ENCODE measurements around the gene EIF5A. TPM values are rescaled to one million over a fixed set of nuclear protein-coding genes. Genes with fewer than 3 reads are reported as not detected.
A peak's percentile ranks its signal among the peaks of the same experiment; 100 is the strongest.

The EIF5A gene
- total and polyA plus RNA-seq, 9 of the 15 experiments (the other 6 are each of a cell fraction or from before 2014, with no cell fraction given), result 22.9 to 1,163 (median 772) TPM

GRCh38 chr17:7280519-7281073, 26.8 kb upstream of the EIF5A start (continued):
- TF ChIP-seq, protein P1, sequence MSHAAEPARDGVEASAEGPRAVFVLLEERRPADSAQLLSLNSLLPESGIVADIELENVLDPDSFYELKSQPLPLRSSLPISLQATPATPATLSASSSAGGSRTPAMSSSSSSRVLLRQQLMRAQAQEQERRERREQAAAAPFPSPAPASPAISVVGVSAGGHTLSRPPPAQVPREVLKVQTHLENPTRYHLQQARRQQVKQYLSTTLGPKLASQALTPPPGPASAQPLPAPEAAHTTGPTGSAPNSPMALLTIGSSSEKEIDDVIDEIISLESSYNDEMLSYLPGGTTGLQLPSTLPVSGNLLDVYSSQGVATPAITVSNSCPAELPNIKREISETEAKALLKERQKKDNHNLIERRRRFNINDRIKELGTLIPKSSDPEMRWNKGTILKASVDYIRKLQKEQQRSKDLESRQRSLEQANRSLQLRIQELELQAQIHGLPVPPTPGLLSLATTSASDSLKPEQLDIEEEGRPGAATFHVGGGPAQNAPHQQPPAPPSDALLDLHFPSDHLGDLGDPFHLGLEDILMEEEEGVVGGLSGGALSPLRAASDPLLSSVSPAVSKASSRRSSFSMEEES (CRISPR knock-in tag; IDR thresholded peaks at IDR 0.05), result no peak
- TF ChIP-seq SMAD2 (IDR thresholded peaks at IDR 0.05; ENCODE audit: low read depth, low read length) (no peak), MTA3 (IDR thresholded peaks at IDR 0.05; ENCODE audit: borderline replicate concordance) (0 out of 2 replicates have a peak, but pooled peaks have one; percentile 46), MYBL2 (IDR thresholded peaks at IDR 0.05; ENCODE audit: low read depth) (no peak), MYBL2 (CRISPR knock-in tag; IDR thresholded peaks at IDR 0.05; ENCODE audit: borderline replicate concordance) (no peak), MEIS2 (IDR thresholded peaks at IDR 0.05; ENCODE audit: partially characterized antibody) (no peak), ZBTB1 (CRISPR knock-in tag; IDR thresholded peaks at IDR 0.05; ENCODE audit: borderline replicate concordance, low read depth) (no peak), NBN (IDR thresholded peaks at IDR 0.05; ENCODE audit: low read depth) (no peak), HNRNPUL1 (IDR thresholded peaks at IDR 0.05; ENCODE audit: low read length) (no peak), SMC3 (conservative IDR thresholded peaks at IDR 0.05; ENCODE audit: insufficient read depth, low read depth, low read length) (peak; percentile 88), EP400 (IDR thresholded peaks at IDR 0.05) (peak; percentile 72), CEBPZ (IDR thresholded peaks at IDR 0.05; ENCODE audit: borderline replicate concordance, low read depth, low read length) (no peak), LARP7 (IDR thresholded peaks at IDR 0.05) (0 out of 2 replicates have a peak, but pooled peaks have one; percentile 35), POLR3G (IDR thresholded peaks at IDR 0.05; ENCODE audit: extremely low read depth, insufficient read length, insufficient replicate concordance) (no peak), ZNF232 (CRISPR knock-in tag; IDR thresholded peaks at IDR 0.05) (peak; percentile 46), ATF7 (IDR thresholded peaks at IDR 0.05) (peak; percentile 42), ZFPM2 (CRISPR knock-in tag; IDR thresholded peaks at IDR 0.05) (no peak), POLR2A (conservative IDR thresholded peaks at IDR 0.05) (peak; percentile 44; the same call in 1 of the 2 replicates), RAD21 (CRISPR knock-in tag; conservative IDR thresholded peaks at IDR 0.05 in 1 of 2, IDR thresholded peaks at IDR 0.05 in 1 of 2) (peak; percentile 87 to 94), CBFA2T2 (conservative IDR thresholded peaks at IDR 0.05) (no peak), ARHGAP35 (IDR thresholded peaks at IDR 0.05; ENCODE audit: partially characterized antibody) (no peak), MXI1 (IDR thresholded peaks at IDR 0.05; ENCODE audit: low read depth, low read length) (no peak), SAFB2 (IDR thresholded peaks at IDR 0.05; ENCODE audit: borderline replicate concordance, low read depth, low read length, severe bottlenecking) (no peak), TCFL5 (CRISPR knock-in tag; conservative IDR thresholded peaks at IDR 0.05) (no peak)
- TF ChIP-seq, protein P2, sequence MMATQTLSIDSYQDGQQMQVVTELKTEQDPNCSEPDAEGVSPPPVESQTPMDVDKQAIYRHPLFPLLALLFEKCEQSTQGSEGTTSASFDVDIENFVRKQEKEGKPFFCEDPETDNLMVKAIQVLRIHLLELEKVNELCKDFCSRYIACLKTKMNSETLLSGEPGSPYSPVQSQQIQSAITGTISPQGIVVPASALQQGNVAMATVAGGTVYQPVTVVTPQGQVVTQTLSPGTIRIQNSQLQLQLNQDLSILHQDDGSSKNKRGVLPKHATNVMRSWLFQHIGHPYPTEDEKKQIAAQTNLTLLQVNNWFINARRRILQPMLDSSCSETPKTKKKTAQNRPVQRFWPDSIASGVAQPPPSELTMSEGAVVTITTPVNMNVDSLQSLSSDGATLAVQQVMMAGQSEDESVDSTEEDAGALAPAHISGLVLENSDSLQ (IDR thresholded peaks at IDR 0.05), result no peak
